ENCODE data around the gene TCTN3. TPM values are rescaled to one million over a fixed set of nuclear protein-coding genes. Genes with fewer than 3 reads are reported as not detected.

The TCTN3 gene
- total and polyA plus RNA-seq, 2 of the 13 experiments (the other 11 are each of a cell fraction or from before 2014, with no cell fraction given): 53.3 to 60.0 TPM

- H3K4me2 ChIP-seq (ENCODE audit: low read depth, low read length): no peak overlapping the region
- no TSS peak for BruUV-seq (replicated peaks)
- WGBS (ENCODE audit: low lambda C conversion rate): 84% methylated on average over 1 of the region's 1 CpG
- H3K36me3 ChIP-seq (replicated peaks in 1 of 2; ENCODE audit: control insufficient read depth in 1 of 2, insufficient read depth in 2 of 2, low read length in 2 of 2): peaks cover 38 to 79% of the 10 kb centered on the region in 2 experiments
- H3K9ac ChIP-seq (ENCODE audit: insufficient read depth, low read depth, low read length): no peak overlapping the region
- H3K27me3 ChIP-seq (ENCODE audit: control insufficient read depth in 1 of 2, insufficient read depth in 2 of 2, low read length in 2 of 2): no peaks in the 10 kb centered on the region
- peaks cover 62% of the 10 kb centered on the region for H3K79me2 ChIP-seq (ENCODE audit: insufficient read depth, low read length)
- ATAC-seq (no peak), FAIRE-seq (no peak), DNase-seq (ENCODE audit: low spot score) (no peak)
- ChIA-PET CTCF (ENCODE audit: low intra/inter-chr PET ratio, low total read pairs) (no interaction called here), POLR2A (interaction anchor here (1.1 kb wide), 1 partner anchor 9 kb away, joined by 4 read pairs; no protein-coding TSS in a partner anchor)
- no peak overlapping the region for H2AFZ ChIP-seq (ENCODE audit: low read length)
- H3K9me3 ChIP-seq (ENCODE audit: low read length): no peaks in the 10 kb centered on the region
- in situ Hi-C loops (cut with HindIII; ENCODE audit: extremely low pct_ligation_motif_present, low pct_unique_long_range_greater_than_20kb) (no loop called here), intact Hi-C loops (cut with micrococcal nuclease; ENCODE audit: unreplicated experiment) (no loop called here)
- peaks cover 10% of the 10 kb centered on the region; the same call in 1 of the 2 replicates for H4K20me1 ChIP-seq (ENCODE audit: insufficient read depth, low read length)
- peaks cover 87% of the 10 kb centered on the region for H3K4me1 ChIP-seq (ENCODE audit: insufficient read depth, low read length)
- H3K27ac ChIP-seq (ENCODE audit: extremely low read length, insufficient read depth, low read length): peak overlapping the region; percentile 4
- no peak overlapping the region for H3K4me3 ChIP-seq (replicated peaks in 1 of 3; ENCODE audit: insufficient read depth in 1 of 3, low read depth in 2 of 3, low read length in 3 of 3)
- no peak for TF ChIP-seq HDAC2 (CRISPR knock-in tag; IDR thresholded peaks at IDR 0.05)
- no peak for TF ChIP-seq HMGXB3 (CRISPR knock-in tag; IDR thresholded peaks at IDR 0.05; ENCODE audit: borderline replicate concordance)
- no peak for TF ChIP-seq HOMEZ (CRISPR knock-in tag; IDR thresholded peaks at IDR 0.05; ENCODE audit: low read depth)
- no peak for TF ChIP-seq ZNF496 (CRISPR knock-in tag; IDR thresholded peaks at IDR 0.05; ENCODE audit: insufficient replicate concordance)
- no peak for TF ChIP-seq ZNF30 (CRISPR knock-in tag; IDR thresholded peaks at IDR 0.05)
- TF ChIP-seq ZNF589 (CRISPR knock-in tag; conservative IDR thresholded peaks at IDR 0.05): no peak
- no peak for TF ChIP-seq ZFY (CRISPR knock-in tag; IDR thresholded peaks at IDR 0.05)
- TF ChIP-seq ZNF160 (CRISPR knock-in tag; IDR thresholded peaks at IDR 0.05): no peak
- no peak for TF ChIP-seq ZBTB25 (CRISPR knock-in tag; IDR thresholded peaks at IDR 0.05)
- TF ChIP-seq ZBTB2 (CRISPR knock-in tag; IDR thresholded peaks at IDR 0.05; ENCODE audit: low read depth): no peak
- TF ChIP-seq SIX1 (CRISPR knock-in tag; IDR thresholded peaks at IDR 0.05; ENCODE audit: borderline replicate concordance): no peak
- TF ChIP-seq PBX3 (CRISPR knock-in tag; IDR thresholded peaks at IDR 0.05; ENCODE audit: borderline replicate concordance): no peak
Observed at GRCh38 chr10:95644901-95645300, 48.8 kb downstream of the TCTN3 start.

All from HepG2 (cell line).